Measurements from ENCODE around the gene GIMAP8. TPM values are rescaled to one million over a fixed set of nuclear protein-coding genes. Genes with fewer than 3 reads are reported as not detected.
A peak's percentile ranks its signal among the peaks of the same experiment; 100 is the strongest.
"Not testable (repeated sequence)": the region's sequence is repeated elsewhere in the genome, so short reads cannot be mapped to it uniquely, and the experiment has no call there.

The GIMAP8 gene
- total RNA-seq, 1 donor from 2014 or later = 13.6 TPM

DNA sequence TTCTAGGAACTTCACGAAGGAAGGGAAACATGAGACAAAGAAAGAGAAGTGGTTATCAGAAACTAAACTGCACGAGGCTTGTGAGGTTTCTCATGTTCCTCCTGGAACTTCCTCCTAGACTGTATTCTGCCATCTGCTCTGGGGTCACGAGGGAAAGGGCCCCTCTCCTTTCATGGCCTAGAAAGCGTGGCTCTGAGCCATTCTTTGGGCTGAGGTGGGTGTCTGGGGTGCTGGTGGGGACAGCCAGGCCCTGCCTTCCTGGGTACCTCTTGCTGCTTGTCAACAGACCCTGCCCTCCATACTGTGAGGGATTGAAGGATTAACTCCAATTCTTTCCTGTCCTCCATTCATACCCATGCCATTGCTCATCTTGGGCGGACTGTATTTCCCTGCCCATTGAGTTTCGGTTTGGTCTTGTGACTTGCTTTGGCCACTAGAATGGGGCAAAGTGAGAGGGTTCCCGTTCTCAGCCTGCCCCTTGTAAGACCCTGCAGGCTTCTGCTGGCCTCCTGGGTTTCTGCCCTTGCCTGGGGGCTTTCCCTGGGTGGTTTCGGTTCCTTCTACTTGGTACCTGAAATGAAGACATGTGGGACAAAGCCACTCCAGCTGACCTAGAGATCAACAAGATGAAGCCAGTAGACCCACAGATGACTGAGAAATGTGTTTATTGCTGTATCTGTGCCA is 14.9 kb upstream of the GIMAP8 start:
- DNase-seq (ENCODE audit: low spot score) = no peak

DNA sequence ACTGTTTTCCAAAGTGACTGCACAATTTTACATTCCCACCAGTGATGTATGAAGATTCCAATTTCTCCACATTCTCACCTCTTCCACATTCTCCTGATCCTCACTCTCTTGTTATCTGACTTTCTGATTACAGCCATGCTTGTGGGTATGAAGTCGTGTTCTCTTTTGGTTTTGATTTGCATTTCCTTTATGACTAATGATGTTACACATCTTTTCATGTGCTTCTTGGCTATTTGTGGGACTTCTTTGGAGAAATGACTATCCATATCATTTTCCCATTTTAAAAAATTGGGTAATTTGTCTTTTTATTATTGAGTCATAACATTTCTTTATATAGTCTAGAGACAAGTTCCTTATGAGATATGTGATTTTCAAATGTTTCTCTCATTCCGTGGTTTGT is 10.5 kb upstream of the GIMAP8 start:
- DNase-seq (ENCODE audit: low spot score) = no peak

DNA sequence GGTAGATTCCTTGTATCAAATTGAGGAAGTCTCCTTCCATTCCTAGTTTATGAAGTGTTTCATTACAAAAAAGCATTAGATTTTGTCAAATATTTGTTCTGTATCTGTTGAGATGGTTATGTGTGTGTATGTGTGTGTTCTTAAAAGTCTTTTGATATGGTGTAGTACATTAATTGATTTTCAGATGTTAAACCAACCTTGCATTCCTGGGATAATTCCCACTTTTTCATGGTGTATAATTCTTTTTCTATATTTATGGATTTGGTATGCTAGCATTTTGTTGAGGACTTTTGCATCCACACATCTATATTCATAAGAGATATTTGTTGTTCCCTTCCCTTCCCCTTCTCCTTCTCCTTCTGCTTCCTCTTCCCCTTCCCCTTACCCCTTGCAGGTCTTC is 8.9 kb upstream of the GIMAP8 start:
- DNase-seq (ENCODE audit: low spot score) = no peak

DNA sequence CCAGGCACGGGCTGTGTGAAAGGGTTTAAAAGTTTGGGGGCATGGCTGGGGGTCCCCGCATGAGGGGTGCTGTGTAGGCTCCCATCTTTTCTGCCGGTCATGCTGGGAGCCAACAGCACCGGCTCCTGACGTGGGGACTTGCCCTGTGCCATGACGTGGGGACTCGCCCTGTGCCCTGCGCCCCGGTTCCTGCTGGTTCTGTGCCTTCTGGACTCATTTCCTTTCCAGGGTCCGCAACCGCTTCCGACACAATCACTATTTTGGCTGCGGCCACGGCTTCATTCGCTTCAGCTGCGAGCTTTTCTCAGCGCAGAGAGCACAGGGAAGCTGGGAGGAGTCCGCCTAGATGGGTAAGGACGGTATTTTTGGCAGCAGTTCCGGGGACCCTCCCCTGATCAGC is 7.6 kb upstream of the GIMAP8 start:
- DNase-seq (ENCODE audit: low spot score) = no peak

DNA sequence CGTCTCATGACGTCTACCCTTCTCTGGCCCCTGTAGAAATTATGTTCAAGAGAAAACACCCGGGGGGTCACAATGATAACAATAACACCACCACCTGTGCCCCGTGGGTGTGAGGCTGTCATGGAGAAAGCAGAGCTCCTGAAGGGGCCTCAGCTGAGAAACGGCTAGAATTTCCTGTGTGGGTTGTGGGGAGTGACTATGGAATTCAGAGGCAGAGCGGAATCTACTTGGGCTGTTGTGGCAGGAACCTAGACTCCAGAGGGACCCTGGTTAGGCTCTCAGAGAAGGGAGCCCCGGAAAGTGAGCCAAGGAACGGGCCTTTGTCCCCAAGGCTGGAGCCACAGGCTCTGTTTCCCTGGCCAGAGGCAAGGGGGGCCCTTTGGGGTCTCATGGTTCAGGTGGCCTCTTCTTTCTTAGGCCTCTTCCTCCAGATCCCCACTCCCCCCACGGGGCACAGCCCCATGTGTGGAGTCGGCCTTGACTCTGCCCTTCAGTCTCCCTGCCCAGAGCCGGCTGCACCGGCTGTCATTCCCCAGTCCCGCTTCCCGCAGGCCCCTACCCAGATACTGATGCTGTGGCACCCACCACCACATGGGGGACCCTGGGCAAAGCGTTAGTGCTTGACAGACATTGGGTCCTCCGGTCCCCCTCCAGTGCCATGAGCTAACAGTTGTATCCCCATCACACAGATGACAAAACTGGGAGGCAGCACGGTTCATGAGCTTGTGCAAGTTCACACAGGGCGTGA is 6.5 kb upstream of the GIMAP8 start:
- DNase-seq (ENCODE audit: low spot score) = no peak

DNA sequence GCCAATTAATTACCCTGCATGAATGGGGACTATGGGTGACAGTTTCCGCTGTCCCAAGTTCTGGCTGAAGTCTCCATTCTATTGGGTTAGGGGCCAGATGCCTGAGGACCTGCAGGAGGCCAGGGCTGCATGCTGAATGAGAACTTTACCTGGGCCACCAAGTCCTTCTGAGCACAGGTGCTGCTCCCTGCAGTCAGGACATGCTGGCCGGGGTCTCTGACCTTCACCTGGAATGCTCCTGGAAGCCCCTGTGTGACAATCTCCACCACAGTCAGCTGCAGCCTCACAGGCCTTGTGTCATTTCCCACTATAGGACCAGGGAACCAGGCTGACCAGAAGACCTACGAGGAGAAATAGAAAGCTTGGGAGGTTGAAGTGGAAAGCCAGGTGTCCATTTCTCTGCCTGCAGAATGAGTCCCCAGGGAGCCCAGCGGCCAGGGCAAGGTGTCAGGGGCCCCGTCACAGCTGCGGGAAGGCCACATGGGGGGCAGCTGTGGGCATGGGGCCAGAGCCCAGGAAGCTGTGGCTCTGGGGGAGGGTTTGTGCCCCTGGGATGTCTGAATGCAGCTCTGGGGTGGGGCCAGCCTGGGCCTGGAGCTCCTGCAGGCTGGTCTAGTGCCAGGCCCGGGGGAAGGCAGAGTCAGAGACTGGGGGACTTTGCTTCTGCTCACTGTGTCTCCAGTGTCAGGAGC is 5.6 kb upstream of the GIMAP8 start:
- no peak for DNase-seq (ENCODE audit: low spot score)

DNA sequence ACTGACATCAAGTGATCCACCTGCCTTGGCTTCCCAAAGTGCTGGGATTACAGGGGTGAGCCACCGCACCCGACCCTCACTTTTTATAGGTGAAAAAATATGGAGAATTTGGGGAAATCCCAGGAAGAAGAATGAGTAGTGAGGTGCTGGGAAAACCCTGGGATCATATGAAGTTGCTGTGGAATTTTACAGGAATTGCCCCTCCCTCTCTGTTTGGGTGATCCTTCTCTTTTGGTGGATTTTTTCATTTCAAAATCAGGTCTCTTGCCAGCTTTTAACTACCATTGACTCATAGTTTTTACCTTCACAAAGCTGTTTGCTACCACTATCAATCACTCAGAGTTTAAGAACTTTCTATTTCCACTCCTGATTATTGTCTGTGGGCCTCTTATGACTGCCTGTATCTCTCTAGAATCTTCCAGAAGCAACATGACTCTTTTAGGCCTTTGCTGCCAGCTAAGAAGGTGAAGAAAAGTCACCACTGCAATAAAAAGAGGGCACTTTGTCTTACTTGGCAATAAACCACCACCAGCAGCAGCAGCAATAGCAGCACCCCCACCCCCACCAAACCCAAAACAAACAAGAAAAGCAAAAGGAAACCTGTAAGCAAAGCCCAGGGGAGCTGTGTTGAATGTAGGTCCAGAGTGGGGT is 4.0 kb upstream of the GIMAP8 start:
- DNase-seq (ENCODE audit: low spot score) = no peak

DNA sequence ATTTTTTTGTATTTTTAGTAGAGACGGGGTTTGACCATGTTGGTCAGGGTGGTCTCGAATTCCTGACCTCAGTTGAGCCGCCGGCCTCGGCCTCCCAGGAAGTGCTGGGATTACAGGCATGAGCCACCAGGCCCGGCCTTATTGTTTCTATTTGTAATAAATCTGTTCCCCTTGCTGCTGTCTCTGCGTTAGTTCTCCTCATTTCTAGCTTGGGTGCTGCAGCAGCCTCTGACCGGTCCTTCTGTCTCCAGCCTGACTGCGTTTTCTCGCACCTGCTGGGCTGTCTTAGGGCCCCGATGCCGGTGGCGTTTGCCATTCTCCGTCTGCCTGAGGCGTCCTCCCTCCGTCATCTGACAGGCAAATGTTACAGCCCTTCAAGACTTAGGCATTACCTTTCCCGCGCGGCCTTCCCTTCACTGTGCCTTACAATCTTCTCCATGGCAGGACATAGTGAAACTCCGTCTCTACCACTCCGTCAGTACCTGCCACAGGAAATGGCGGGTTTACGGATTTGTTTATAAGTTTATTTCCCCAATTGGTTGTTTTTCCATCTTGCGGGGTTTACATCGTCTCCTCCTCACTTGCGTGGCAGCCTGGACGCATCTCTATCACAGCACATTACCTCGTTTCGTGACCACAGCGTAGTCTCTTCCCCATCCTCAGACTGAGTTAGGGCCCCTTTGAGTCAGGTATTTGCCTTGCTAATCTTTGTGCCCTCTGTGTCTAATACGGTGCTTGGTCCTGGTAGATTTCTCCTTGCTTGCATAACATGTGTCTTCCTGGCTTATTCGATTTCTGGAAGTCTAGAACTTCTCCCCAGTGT is 2.3 kb upstream of the GIMAP8 start:
- no peak for DNase-seq (ENCODE audit: low spot score)

DNA sequence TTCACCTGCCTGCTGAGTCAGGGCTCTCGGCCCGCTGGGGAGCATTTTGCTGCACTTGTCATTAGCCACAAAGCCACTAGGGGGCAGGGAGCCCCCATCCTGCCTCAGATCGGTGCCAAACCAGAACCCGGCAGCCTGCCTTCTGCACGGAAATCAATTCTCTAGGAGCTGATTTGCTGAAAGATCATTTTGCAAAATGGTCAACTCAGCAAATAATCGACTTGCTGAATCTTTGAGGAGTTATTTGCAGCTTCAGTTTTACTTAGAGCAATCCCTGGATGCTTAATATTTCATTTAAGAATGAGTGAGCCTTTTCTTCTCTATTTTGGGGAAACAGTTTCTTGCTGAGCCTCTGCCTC is 1.7 kb upstream of the GIMAP8 start:
- peak; percentile 86 for DNase-seq (ENCODE audit: low spot score)

DNA sequence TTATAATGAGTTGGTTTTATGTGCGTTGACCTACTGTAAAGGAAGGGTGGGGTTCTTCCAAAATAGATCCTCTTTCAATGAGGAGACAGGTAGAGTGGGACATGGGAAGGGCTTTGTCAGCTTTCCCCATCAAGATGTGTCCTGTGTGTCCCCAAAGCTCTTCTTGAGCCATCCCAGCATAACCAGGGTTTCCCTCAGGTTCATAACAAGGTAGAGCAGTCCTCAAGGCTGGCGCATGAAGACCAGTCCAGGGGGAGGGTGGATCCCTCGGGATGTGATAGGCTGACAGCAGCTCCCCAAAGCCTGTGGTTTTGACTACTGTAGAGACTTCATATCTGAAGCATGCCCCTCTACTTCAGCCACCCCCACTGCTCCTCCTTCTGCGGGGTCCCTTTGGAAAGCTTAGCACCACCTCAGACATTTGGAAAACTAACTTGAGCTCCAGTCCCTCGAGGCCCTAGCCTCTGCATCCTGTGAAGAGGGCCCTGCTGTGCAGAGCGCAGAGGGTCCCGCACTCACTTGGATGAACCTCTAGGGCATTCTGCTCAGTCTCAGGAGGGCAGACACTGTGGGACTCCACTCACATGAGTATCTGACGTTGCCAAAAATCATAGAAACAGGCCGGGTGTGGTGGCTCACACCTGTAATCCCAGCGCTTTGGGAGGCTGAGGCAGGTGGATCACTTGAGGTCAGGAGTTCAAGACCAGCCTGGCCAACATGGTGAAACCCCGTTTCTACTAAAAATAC is 1.1 kb upstream of the GIMAP8 start:
- no peak for DNase-seq (ENCODE audit: low spot score)

DNA sequence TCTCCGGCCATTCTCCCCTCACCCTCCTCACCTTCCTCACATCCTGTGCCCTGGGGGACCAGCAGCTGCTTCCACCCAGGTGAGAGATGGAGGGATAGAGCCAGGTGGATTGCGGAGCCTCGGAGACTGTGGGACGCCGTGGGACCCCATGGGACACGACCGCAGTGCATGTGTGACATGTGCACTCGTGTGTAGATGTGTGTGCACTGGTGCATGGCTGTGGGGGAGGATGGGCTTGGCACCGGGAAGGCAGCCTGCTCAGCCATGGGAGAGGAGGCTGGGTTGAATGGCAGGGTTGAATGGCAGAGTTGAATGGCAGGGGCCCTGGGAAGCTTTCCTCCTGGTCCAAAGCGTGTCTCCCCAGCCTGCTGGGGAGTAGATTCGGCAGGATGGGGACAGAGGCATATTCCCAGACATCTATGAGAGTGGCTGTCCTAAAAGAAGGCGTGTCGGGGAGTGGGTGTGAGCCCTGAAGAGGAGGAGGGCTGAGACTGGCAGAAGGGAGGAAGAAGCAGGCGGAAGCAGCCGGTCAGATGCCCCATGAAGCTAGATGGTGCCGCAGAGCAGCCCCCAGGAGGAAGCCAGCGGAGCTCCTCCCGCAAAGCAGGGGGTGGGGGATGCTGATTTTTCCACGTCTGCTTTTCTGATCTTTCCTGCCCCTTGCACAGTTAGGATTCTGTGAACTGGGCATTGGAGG is 815 bp downstream of the GIMAP8 start:
- no peak for DNase-seq (ENCODE audit: low spot score)

DNA sequence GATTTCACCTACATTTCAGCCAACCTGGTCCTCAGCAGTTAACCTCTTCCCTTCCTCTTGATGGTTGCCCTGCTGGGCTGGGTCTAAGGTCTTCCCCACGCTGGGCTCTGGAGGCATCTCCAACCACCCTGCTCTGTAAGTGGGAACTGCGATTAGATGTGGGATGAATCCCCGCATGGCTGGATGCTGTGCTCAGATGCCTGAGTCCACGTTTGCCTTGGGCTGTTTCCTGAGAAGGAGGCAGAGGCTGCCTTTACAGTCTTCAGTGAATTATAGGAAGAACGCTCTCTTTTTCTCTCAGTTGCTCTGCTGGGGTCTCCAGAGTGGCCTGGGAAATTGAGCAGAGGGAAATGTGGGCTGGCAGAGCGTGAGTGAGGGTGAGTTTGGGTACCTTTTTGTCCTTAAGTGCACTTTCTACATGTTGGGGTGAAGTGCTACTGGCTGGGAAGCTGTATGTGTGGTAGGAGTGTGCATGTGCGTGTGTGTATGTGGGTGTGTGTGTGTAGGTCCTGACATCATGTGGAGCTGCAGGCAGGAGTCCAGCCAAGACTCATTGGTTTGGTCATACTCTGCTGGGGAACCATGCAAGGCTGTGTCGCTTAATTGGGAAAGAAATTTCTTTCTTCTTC is 1.5 kb downstream of the GIMAP8 start:
- DNase-seq (ENCODE audit: low spot score) = no peak

DNA sequence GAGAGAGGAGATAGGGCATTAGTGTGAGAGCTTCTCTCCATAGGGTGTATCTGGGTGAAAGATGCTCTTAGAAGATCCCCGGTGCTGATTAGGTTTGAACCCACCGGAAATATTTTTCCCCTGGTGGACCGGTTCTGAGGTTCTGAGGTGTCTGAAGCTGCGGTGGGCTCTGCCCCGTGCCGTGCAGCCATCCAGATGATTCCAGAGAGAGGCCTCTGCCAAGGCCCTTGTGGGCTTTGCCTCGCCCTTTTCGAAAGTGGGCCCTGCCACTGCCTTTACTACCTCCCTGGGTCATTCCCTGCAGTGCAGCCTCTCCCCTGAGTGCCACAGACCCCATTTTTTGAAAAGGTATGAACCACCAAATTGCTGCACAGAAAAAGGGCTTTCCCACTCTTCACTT is 2.8 kb downstream of the GIMAP8 start:
- no peak for DNase-seq (ENCODE audit: low spot score)

DNA sequence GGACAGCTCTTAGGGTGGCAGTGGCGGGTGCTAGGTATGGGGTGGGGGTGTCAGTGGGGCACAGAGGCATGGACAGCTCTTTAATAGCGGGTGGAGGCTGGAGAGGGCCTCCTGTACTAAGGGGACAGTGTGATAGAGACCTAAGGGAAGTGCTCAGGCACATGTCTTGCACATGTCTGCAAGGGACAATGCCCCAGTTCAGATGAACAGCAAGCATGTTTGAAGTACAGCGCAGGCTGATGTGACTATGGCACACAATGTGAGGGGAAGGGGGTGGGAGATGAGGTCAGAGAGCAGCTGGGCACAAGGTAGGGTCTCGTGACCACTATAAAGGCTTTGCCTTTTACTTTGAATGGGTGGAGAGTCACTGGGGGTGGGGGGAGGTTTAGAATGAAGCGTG is 3.5 kb downstream of the GIMAP8 start:
- DNase-seq (ENCODE audit: low spot score) = no peak

DNA sequence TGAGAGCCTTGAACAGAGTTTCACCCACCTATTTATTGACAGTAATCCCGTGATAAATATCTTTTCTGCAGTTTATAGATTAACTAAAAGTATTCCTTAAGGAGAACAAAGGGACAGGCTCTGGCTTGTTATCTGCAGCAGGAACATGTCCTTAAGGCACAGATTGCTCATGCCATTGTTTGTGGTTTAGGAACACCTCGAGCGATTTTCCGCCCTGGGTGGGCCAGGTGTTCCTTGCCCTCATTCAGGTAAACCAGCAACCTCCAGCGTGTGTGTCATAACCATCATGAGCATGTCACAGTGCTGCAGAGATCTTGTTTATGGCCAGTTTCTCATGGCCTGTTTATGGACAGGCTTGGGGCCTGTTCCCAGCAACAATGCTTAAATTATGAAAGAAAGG is 6.6 kb downstream of the GIMAP8 start:
- DNase-seq (ENCODE audit: low spot score) = not testable (repeated sequence)

DNA sequence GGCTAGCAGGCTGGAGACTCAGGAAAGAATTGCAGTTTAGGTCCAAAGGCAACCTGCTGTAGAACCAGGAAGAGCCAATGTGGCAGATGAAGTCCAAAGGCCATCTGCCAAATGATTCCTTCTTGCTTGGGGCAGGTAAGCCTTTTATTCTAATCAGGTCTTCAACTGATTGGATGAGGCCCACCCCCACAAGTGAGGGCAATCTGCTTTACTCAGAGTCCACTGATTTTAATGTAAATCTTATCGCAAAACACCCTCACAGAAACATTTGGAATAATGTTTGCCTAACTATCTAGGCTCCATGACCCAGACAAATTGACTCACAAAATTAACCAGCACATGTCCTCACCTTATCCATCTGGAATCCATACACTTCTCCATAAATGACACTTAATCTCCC is 7.8 kb downstream of the GIMAP8 start:
- DNase-seq (ENCODE audit: low spot score) = no peak

DNA sequence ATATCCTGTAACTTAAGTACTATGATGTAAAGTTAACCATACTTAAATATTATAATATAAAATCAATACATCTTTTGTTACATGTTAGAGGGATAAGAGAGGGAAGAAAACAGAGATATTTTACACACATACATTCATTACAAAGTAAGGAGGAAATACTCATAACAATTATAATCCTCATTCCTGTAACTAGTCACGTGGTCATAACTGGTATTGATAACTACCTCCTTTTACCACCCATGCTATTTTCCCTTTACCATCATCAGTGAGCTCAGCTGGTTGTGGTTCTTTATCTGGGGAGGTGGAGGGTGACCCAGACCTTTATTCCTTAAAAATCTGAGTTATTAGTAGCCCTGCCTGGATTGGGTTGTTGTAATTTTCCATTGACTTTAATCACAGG is 8.3 kb downstream of the GIMAP8 start:
- DNase-seq (ENCODE audit: low spot score) = no peak

DNA sequence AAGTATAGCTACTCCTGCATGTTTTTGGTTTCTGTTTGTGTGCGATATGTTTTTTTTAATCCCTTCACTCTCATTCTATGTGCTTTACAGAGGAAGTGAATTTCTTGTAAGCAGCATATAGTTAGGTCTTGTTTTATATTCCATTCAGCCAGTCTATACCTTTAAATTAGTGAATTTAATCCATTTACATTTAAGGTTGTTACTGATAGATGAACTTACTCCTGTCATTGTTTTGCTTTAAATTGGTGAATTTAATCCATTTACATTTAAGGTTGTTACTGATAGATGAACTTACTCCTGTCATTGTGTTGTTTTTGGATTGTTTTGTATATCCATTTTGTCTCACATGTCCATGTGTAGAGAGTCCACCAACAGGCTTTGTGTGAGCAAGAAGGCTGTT is 11.1 kb downstream of the GIMAP8 start:
- no peak for DNase-seq (ENCODE audit: low spot score)

DNA sequence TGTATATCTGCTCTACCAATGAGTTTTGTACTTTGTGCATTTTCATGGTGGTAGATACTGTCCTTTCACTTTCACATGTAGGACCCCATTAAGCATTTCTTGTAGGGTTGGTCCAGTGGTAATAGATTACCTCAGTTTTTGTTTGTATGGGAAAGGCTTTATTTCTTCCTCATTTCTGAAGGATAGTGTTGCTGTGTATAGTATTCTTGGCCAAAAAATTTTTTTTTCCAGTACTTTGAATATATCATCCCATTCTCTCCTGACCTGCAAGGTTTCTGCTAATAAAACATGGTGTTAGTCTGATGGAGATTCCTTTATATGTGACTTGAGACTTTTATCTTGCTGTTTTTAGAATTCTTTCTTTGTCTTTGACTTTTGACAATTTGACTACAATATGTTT is 12.0 kb downstream of the GIMAP8 start:
- DNase-seq (ENCODE audit: low spot score) = no peak

DNA sequence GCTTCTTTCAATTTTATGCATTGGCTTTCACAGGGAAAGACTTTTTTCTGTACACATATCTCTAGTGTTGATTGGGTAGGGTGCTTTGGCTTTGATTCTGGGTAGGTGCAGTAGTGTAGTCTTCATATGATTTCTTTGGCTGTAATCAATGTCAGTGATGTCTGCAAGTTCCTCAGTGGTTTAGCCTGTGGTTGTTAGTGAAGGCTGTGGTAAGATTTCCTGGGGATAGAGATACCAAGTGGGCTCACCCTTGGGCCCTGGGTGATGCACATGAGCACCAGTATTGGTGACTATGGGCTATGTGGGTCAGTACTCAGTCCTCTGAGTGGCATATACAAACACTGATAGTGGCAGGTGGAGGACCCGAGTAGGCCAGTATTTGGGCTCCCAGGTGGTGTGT is 13.0 kb downstream of the GIMAP8 start:
- DNase-seq (ENCODE audit: low spot score) = no peak
